HEK293 (cell line): ENCODE measurements around the gene MLN.
A peak's percentile ranks its signal among the peaks of the same experiment; 100 is the strongest.

Experiments used
- CTCF ChIA-PET: fragments of 350-600 bp; formaldehyde crosslinking; extraction: SDS; loops from one replicate; lab custom pipeline; 2021; ENCODE audit warnings: antibody characterized with exemption; lab: Yijun Ruan, JAX
- POLR2A ChIA-PET: fragments of 300-600 bp; formaldehyde crosslinking; extraction: SDS; loops from one replicate; lab custom pipeline; 2020; ENCODE audit warnings: antibody characterized with exemption, inconsistent platforms; lab: Yijun Ruan, JAX
- H3K27ac ChIP-seq: fragments of 200-500 bp; sonication (Bioruptor generic); 2 replicates; pipeline ENCODE4 v1.5.1; 2014; ENCODE audit warnings: low read depth, low read length, control low read depth, inconsistent platforms; ENCODE audit errors: extremely low read depth
- H3K36me3 ChIP-seq, 2 experiments: fragments of 200-500 bp in 1 of 2; sonication (Bioruptor generic) in 1 of 2; 1 replicate in 1 of 2; 2 replicates in 1 of 2; pipeline ENCODE4 v1.5.1; 2014 to 2017; ENCODE audit warnings: inconsistent platforms in 2 of 2, low read length in 2 of 2; ENCODE audit not compliant: control insufficient read depth in 2 of 2, insufficient read depth in 1 of 2
- H3K4me1 ChIP-seq: fragments of 200-500 bp; sonication (Bioruptor generic); 2 replicates; pipeline ENCODE4 v1.5.1; 2014; ENCODE audit warnings: mild to moderate bottlenecking, low read length, inconsistent platforms; ENCODE audit not compliant: control insufficient read depth, insufficient read depth
- H3K4me3 ChIP-seq: 2 replicates; pipeline ENCODE4 v1.5.1; 2011; ENCODE audit warnings: low read depth, mild to moderate bottlenecking, control low read depth, low read length, moderate library complexity
- H3K9me3 ChIP-seq: fragments of 200-500 bp; sonication (Bioruptor generic); 2 replicates; pipeline ENCODE4 v1.5.1; 2014; ENCODE audit warnings: low read depth, low read length, inconsistent platforms; ENCODE audit not compliant: control insufficient read depth, insufficient read depth
- ATF2 ChIP-seq: fragments of 450-650 bp; formaldehyde crosslinking; IDR thresholded peaks from 2 replicates; pipeline ENCODE4 v1.5.1; 2016; ENCODE audit warnings: missing biosample characterization, missing genetic modification characterization, low read depth
- BCL6B ChIP-seq: fragments of 450-650 bp; formaldehyde crosslinking; IDR thresholded peaks from 2 replicates; pipeline ENCODE4 v1.5.1; 2017; ENCODE audit warnings: missing biosample characterization, missing genetic modification characterization
- PRDM1 ChIP-seq: fragments of 450-650 bp; formaldehyde crosslinking; IDR thresholded peaks from 2 replicates; pipeline ENCODE4; 2016; ENCODE audit warnings: missing biosample characterization, missing genetic modification characterization
- PRDM10 ChIP-seq: fragments of 450-650 bp; formaldehyde crosslinking; IDR thresholded peaks from 2 replicates; pipeline ENCODE4 v1.5.1; 2016; ENCODE audit warnings: missing biosample characterization, missing genetic modification characterization
- ZBTB26 ChIP-seq: fragments of 450-650 bp; formaldehyde crosslinking; optimal IDR thresholded peaks from 2 replicates; pipeline ENCODE3; 2016; ENCODE audit warnings: missing biosample characterization, mild to moderate bottlenecking, missing genetic modification characterization
- ZBTB44 ChIP-seq: fragments of 450-650 bp; IDR thresholded peaks from 2 replicates; pipeline ENCODE4 v1.5.1; 2018; ENCODE audit warnings: missing biosample characterization, mild to moderate bottlenecking, missing genetic modification characterization
- ZBTB6 ChIP-seq: fragments of 450-650 bp; formaldehyde crosslinking; IDR thresholded peaks from 2 replicates; pipeline ENCODE4 v1.5.1; 2017; ENCODE audit warnings: missing biosample characterization, missing genetic modification characterization
- ZFP37 ChIP-seq: fragments of 450-650 bp; formaldehyde crosslinking; IDR thresholded peaks from 2 replicates; pipeline ENCODE4 v1.5.1; 2016; ENCODE audit warnings: missing biosample characterization, missing genetic modification characterization
- ZNF133 ChIP-seq: fragments of 450-650 bp; formaldehyde crosslinking; IDR thresholded peaks from 2 replicates; pipeline ENCODE4 v1.5.1; 2016; ENCODE audit warnings: missing biosample characterization, missing genetic modification characterization
- ZNF18 ChIP-seq: fragments of 450-650 bp; formaldehyde crosslinking; IDR thresholded peaks from 2 replicates; pipeline ENCODE4 v1.5.1; 2016; ENCODE audit warnings: missing biosample characterization, missing genetic modification characterization
- ZNF335 ChIP-seq: fragments of 450-650 bp; formaldehyde crosslinking; conservative IDR thresholded peaks from 2 replicates; pipeline ENCODE4 v1.5.1; 2016; ENCODE audit warnings: missing biosample characterization, missing genetic modification characterization
- ZNF561 ChIP-seq: fragments of 450-650 bp; IDR thresholded peaks from 2 replicates; pipeline ENCODE4 v1.5.1; 2018; ENCODE audit warnings: missing biosample characterization, missing genetic modification characterization, borderline replicate concordance
- ZNF768 ChIP-seq: fragments of 450-650 bp; formaldehyde crosslinking; IDR thresholded peaks from 2 replicates; pipeline ENCODE4 v1.5.1; 2018; ENCODE audit warnings: missing biosample characterization, mild to moderate bottlenecking, missing genetic modification characterization
- ZXDB ChIP-seq: fragments of 450-650 bp; formaldehyde crosslinking; IDR thresholded peaks from 2 replicates; pipeline ENCODE4 v1.5.1; 2016; ENCODE audit warnings: missing biosample characterization, missing genetic modification characterization

Gene MLN

GRCh38 chr6:33772082-33772830 is 31.5 kb downstream of the MLN start:
- peaks cover 6 to 50% of the 10 kb centered on the region in 2 experiments; a peak in 2 of 3 replicates for H3K36me3 ChIP-seq
- CTCF ChIA-PET: interaction anchor here (0.5 to 8.8 kb wide), 40 partner anchors 8 to 389 kb away, joined by 3 to 149 read pairs (median 6); partner anchors contain the start of genes IP6K3, LEMD2 and UQCC2
- no peak overlapping the region for H3K4me3 ChIP-seq
- peaks cover 5% of the 10 kb centered on the region for H3K4me1 ChIP-seq
- POLR2A ChIA-PET: interaction anchor here (0.6 to 4.3 kb wide), 12 partner anchors 9 to 260 kb away, joined by 3 to 17 read pairs (median 4); partner anchors contain the start of genes LEMD2 and UQCC2
- H3K27ac ChIP-seq: no peak overlapping the region
- H3K9me3 ChIP-seq: no peaks in the 10 kb centered on the region
- TF ChIP-seq ATF2 (no peak), PRDM1 (tag by site-specific recombination) (0 out of 2 replicates have a peak, but pooled peaks have one; percentile 41)

GRCh38 chr6:33771146-33772081 is 32.4 kb downstream of the MLN start:
- Histone ChIP-seq H3K36me3 (peaks cover 6 to 41% of the 10 kb centered on the region in 2 experiments; a peak in 2 of 3 replicates), H3K9me3 (no peaks in the 10 kb centered on the region), H3K4me1 (peaks cover 5% of the 10 kb centered on the region), H3K4me3 (no peak overlapping the region), H3K27ac (no peak overlapping the region)
- POLR2A ChIA-PET: interaction anchor here (0.6 to 4.3 kb wide), 13 partner anchors 8 to 257 kb away, joined by 3 to 17 read pairs (median 4); partner anchors contain the start of genes LEMD2 and UQCC2
- CTCF ChIA-PET: interaction anchor here (0.5 to 8.8 kb wide), 59 partner anchors 9 to 982 kb away, joined by 3 to 149 read pairs (median 4); partner anchors contain the start of genes IP6K3, LEMD2 and UQCC2
- TF ChIP-seq ZBTB26 (tag by site-specific recombination): peak; percentile 53
- TF ChIP-seq ZBTB44 (tag by site-specific recombination): 0 out of 2 replicates have a peak, but pooled peaks have one; percentile 54
- TF ChIP-seq BCL6B (tag by site-specific recombination): no peak
- TF ChIP-seq ZNF561: peak; percentile 44; the same call in 1 of the 2 replicates
- peak; percentile 77; the same call in 1 of the 2 replicates for TF ChIP-seq ZFP37 (tag by site-specific recombination)
- peak; percentile 63; the same call in 1 of the 2 replicates for TF ChIP-seq ZBTB6
- TF ChIP-seq ZNF768 (tag by site-specific recombination): peak; percentile 80; the same call in 1 of the 2 replicates
- peak; percentile 31; the same call in 1 of the 2 replicates for TF ChIP-seq ZNF335 (tag by site-specific recombination)
- peak; percentile 10; the same call in 1 of the 2 replicates for TF ChIP-seq PRDM10 (tag by site-specific recombination)
- no peak for TF ChIP-seq ZXDB
- no peak for TF ChIP-seq ZNF133 (tag by site-specific recombination)
- TF ChIP-seq ZNF18 (tag by site-specific recombination): no peak
